OCI-M2 (cell line): Measurements from ENCODE around the gene MUTYH.
"Not testable (repeated sequence)": the region's sequence is repeated elsewhere in the genome, so short reads cannot be mapped to it uniquely, and the experiment has no call there.

Experiments used
- DNase-seq: peaks from one replicate; lab custom pipeline; 2025; ENCODE audit not compliant: unreplicated experiment; lab: John Stamatoyannopoulos, UW

MUTYH gene

GRCh38 chr1:45339789-45340558 is at the start of gene MUTYH, which contains the start of gene TOE1:
MUTYH (minus strand) TSS chr1:45340440; CDS start chr1:45334505, 5,935 bp downstream.
TOE1 (plus strand) TSS chr1:45340170; CDS start chr1:45340253, 83 bp downstream.
- DNase-seq = peak; percentile 67

GRCh38 chr1:45386219-45386618 is 46.0 kb upstream of the MUTYH start:
- DNase-seq = no peak

DNA sequence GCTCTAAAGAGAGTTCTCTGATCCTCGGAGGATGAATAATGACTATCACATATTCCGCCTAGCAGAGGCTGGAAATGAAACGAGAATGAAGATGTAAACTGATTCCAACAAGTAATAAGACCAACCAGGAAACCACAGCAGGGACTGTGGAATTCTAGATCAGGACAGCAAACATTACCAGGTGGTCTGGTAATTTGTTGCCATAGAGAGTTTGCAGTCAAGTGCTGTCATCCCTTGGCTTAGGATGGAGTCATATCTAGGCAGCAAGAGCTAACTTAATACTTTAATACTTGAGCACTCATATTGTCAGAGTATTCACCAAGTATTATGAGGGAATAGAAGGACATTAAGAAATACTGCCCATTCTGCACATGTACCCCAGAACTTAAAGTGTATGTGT is 45.1 kb upstream of the MUTYH start:
- DNase-seq = no peak

GRCh38 chr1:45384213-45384612 is 44.0 kb upstream of the MUTYH start:
- not testable (repeated sequence) for DNase-seq

DNA sequence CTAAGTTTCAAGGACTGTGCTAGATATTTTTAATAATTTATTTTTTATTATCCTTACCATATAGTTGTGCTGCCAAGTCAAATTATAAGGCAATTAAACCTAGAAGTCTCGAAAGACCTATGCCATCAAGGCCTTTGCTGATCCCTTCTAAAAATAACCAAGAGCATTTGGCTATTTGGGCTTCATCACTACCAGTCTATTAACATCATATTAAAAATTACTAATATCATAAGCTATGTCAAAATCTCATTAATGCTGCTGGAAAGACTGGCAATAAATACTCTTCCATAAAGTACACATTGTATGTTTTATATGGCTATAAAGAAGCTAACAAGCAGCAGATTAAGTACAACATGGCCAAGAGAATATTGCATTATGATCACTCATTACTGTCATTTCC is 43.0 kb upstream of the MUTYH start:
- DNase-seq = no peak

GRCh38 chr1:45381243-45381642 is 41.0 kb upstream of the MUTYH start:
- no peak for DNase-seq

- no peak for DNase-seq
These were observed 40.5 kb upstream of the MUTYH start for GRCh38 chr1:45380730-45381129.

GRCh38 chr1:45380125-45380524 is 39.9 kb upstream of the MUTYH start:
- no peak for DNase-seq

DNA sequence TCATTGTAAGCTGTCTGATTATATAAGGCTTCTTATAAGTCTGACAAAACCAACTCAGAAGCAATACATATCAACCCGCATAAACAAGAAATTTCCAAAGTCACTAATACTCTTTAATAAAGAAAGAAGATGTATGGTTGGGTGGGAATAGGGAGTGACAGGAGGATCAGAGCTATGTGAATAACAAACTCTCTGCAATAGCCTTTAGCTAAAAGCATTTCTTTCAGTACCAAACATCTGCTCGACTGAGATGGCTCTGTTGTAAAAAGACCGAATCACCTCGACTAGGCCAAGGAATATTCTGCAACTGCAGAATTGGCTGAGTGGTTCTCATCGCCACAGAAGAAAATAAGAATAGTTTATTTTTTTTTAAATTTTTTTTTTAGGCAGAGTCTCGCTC is 39.3 kb upstream of the MUTYH start:
- DNase-seq = no peak

DNA sequence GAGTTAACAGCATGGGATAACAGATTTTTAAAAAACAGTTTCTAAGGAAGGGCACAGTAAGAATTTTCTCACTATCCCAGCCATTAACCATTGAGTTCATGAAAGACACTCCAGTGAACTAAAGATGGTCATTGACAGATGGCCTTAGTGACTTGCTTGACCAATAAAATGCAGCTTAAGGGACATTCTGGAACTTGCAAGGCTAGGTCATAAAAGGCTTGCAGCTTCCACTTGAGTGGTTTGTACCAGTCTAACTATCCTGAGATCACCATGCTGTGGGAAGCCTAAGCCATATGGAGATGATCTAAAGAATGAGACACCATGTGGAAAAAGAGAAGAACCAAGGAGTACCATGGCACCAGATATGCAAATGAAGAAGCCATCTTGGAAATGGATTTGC is 37.9 kb upstream of the MUTYH start:
- DNase-seq = no peak

DNA sequence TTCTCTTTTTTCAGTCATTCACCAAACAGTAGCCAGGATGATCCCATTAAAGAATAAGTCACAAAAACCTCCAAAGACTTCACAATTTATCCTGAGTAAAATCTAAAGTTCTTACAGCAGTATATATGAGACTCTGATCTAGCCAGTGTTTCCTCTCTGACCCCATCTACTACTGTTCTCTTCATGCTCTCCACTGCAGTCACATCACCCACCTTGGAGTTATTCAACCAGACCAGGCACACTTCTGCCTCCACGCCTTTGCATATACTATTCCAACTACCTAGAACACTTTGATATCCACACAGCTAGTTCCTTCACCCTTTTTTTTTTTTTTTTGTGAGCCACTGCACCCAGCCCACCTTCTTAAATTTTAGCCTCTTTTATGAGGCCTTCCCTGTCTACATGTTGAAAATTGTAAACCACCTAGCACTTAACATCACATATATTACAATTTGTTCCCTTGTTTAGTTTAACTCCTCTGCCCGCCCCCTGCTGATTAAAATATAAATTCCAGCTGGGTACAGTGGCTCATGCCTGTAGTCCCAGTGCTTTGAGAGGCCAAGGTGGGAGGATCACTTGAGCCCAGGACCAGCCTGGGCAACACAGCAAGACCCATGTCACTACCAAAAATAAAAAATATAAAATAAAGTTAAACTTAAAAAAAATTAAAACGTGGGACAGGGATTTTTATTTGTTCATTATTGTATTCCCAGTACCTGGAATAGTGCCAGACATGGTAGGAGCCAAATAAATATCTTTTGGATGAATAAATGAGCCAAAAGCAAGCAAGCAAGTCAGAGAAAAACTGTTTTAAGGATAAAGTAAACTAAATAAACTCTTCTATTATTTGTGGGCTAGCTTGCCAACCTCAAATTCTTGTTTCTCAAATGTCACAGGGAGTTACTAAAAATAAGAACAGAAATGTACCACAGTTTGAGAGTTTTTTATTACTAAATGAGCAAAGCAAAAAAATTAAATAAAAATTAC is 35.2 kb upstream of the MUTYH start:
- no peak for DNase-seq

- DNase-seq = no peak
These were observed 33.3 kb upstream of the MUTYH start for GRCh38 chr1:45373573-45373972.

DNA sequence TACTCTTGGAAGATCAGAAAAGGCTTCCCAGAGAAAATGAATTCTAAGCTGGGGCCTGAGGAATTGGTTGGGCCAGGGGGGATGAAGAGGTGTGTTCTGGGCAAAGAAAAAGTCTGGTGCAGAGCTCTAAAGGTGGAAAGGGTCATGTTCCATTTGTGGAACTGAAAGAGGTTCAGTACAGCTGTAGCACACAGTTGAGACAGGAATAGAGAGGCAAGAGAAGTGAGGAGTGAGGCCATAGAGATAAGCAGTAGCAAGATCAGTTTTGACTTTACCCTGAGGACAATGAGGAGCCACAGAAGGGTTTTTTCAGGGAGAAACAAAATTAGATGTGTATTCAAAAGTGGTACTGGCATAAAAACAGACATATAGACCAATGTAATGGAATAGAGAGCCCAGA is 30.3 kb upstream of the MUTYH start:
- DNase-seq = no peak

- no peak for DNase-seq
These were observed 24.8 kb upstream of the MUTYH start for GRCh38 chr1:45365051-45365450.

GRCh38 chr1:45364294-45364693 is 24.1 kb upstream of the MUTYH start:
- no peak for DNase-seq

DNA sequence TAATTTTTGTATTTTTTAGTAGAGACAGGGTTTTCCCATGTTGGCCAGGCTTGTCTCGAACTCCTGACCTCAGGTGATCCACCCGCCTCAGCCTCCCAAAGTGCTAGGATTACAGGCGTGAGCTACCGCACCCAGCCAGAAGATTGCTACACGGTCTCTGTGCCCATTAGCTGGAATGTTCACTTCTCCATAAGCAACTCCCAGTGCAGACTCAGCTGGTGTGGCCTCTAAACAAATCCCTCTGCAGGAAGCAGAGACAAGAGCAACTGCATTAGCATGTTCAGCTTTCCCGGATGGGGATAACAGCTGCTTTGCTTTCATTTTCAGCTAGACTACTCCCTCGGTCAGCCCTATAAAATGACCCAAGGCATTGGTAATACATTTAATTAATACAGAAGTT is 20.7 kb upstream of the MUTYH start:
- not testable (repeated sequence) for DNase-seq

DNA sequence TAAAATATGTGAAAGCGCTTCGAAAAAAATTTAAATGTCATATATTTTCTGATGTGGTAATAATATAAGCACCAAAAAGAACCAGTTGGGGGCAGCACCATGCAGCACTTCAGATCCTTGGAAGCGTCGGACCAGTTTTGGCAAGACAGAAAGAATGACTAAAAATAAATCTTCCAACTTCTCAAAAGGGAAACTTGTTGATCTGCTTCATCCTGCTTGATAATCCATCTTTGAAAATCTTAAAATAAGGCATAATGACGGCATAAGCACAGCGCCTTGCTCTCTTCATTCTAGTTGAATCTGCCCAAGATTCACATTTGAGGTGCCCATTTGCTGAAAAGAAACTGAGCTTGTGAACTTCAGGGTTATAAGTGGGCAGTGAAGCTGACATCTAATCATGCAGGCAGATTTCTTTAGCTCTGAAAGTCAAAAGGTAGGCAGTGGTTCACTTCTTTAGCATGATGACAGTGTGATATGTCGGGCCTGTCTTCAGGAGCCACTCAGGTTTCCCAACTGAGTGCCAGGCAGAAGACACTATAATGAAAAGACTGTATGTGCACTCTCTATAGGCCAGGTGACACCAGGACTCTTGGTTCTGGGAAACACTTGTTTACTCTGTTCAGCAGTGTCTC is 19.8 kb upstream of the MUTYH start:
- DNase-seq = no peak

GRCh38 chr1:45356186-45356585 is 15.9 kb upstream of the MUTYH start:
- DNase-seq = no peak

GRCh38 chr1:45355683-45356082 is 15.4 kb upstream of the MUTYH start:
- DNase-seq = no peak

- no peak for DNase-seq
These were observed 14.6 kb upstream of the MUTYH start for GRCh38 chr1:45354838-45355237.

- no peak for DNase-seq
These were observed 13.4 kb upstream of the MUTYH start for GRCh38 chr1:45353685-45354084.
